EL (cell line): Measurements from ENCODE around the gene YIPF3.
A peak's percentile ranks its signal among the peaks of the same experiment; 100 is the strongest.
"Not testable (repeated sequence)": the region's sequence is repeated elsewhere in the genome, so short reads cannot be mapped to it uniquely, and the experiment has no call there.

Experiments used
- DNase-seq: peaks from one replicate; pipeline ENCODE4 v3.0.0-alpha.2; 2016

Gene YIPF3

GRCh38 chr6:43491750-43492661, 24.7 kb downstream of the YIPF3 start:
- peak; percentile 89 for DNase-seq

GRCh38 chr6:43490523-43490939, 26.2 kb downstream of the YIPF3 start:
- no peak for DNase-seq

GRCh38 chr6:43489277-43490072, 27.3 kb downstream of the YIPF3 start:
- no peak for DNase-seq

GRCh38 chr6:43488667-43489276, 28.0 kb downstream of the YIPF3 start:
- peak; percentile 73 for DNase-seq

GRCh38 chr6:43481591-43482236, 35.0 kb downstream of the YIPF3 start:
- DNase-seq, result no peak

- no peak for DNase-seq
These were observed 35.7 kb downstream of the YIPF3 start for GRCh38 chr6:43481075-43481474.

- DNase-seq, result no peak
These were observed 38.7 kb downstream of the YIPF3 start for GRCh38 chr6:43478008-43478372.

GRCh38 chr6:43477235-43478007, 39.3 kb downstream of the YIPF3 start, which contains the start of gene TJAP1:
TSS of gene TJAP1 (plus strand) at chr6:43477570. CDS start at chr6:43499002, 21,432 bp downstream.
- peak; percentile 90 for DNase-seq

- no peak for DNase-seq
These were observed 40.0 kb downstream of the YIPF3 start for GRCh38 chr6:43476746-43477145.

GRCh38 chr6:43475516-43475915, 41.2 kb downstream of the YIPF3 start:
- no peak for DNase-seq

- DNase-seq, result no peak
These were observed 44.2 kb downstream of the YIPF3 start for GRCh38 chr6:43472515-43472914.

GRCh38 chr6:43471399-43471798, 45.3 kb downstream of the YIPF3 start:
- no peak for DNase-seq

- no peak for DNase-seq
These were observed 46.8 kb downstream of the YIPF3 start for GRCh38 chr6:43469947-43470346.

GRCh38 chr6:43468748-43469681, 47.7 kb downstream of the YIPF3 start:
- no peak for DNase-seq

- no peak for DNase-seq
These were observed 48.5 kb downstream of the YIPF3 start for GRCh38 chr6:43468240-43468639.

- no peak for DNase-seq
These were observed 49.0 kb downstream of the YIPF3 start for GRCh38 chr6:43467752-43468151.

- DNase-seq, result not testable (repeated sequence)
These were observed 49.5 kb downstream of the YIPF3 start for GRCh38 chr6:43467265-43467664.

GRCh38 chr6:43465948-43466347, 50.8 kb downstream of the YIPF3 start:
- DNase-seq, result no peak

GRCh38 chr6:43464337-43464736, 52.4 kb downstream of the YIPF3 start:
- no peak for DNase-seq

GRCh38 chr6:43461936-43462335, 54.8 kb downstream of the YIPF3 start:
- DNase-seq, result no peak
